Mucosa of descending colon (tissue), 3 donors: Measurements from ENCODE around the gene SUFU. TPM values are rescaled to one million over a fixed set of nuclear protein-coding genes. Genes with fewer than 3 reads are reported as not detected.

ENCODE experiments used
- ATAC-seq: fragments of 200-7000 bp; cut with Tn5 transposase; one replicate; pipeline ENCODE4 v1.9.1; 2020; ENCODE audit warnings: mild to moderate bottlenecking, moderate library complexity
- DNase-seq, 3 donors: peaks; one replicate each; pipeline ENCODE4 v3.0.0-alpha.2; 2020
- H3K36me3 ChIP-seq: fragments of 200-600 bp; one replicate; pipeline ENCODE4 v1.8.0; 2021; ENCODE audit warnings: low read depth, mild to moderate bottlenecking
- H3K4me1 ChIP-seq: fragments of 200-600 bp; one replicate; pipeline ENCODE4 v1.8.0; 2021; ENCODE audit warnings: low read depth, mild to moderate bottlenecking
- H3K4me3 ChIP-seq: fragments of 200-600 bp; one replicate; pipeline ENCODE4 v1.8.0; 2021; ENCODE audit warnings: mild to moderate bottlenecking
- H3K9me3 ChIP-seq: fragments of 200-600 bp; one replicate; pipeline ENCODE4 v1.8.0; 2021; ENCODE audit warnings: mild to moderate bottlenecking
- intact Hi-C, 2 donors: fragments of 100-400 bp; cut with DNase I in 1 of 2; cut with micrococcal nuclease in 1 of 2; formaldehyde crosslinking; loops; one replicate each; pipeline versions ENCODE4 v1.11.0 to v1.11.1; 2022; cut with DNase I, micrococcal nuclease
- total RNA-seq, 3 donors: library from RNA; stranded (reverse); fragmentation: NEBNext Ultra II Directional in 2 of 3; extraction: Animal tissue kit (Norgen Biotek cat#: 25700) in 2 of 3; gene quantifications; one replicate each; pipeline versions ENCODE4 v1.2.1 to v1.2.4, GENCODE V29; 2021 to 2023
- TF ChIP-seq, protein P1 (sequence below): fragments of 200-600 bp; IDR thresholded peaks from one replicate; pipeline ENCODE4 v1.8.0; 2022; ENCODE audit warnings: antibody characterized with exemption, mild to moderate bottlenecking
- donor health status: DM: no; HTN: no; CAD: no; lungs with moderate emphysema.
- donor health status: DM: no; HTN: no; CAD: no.
- donor health status: DM: no; HTN: yes; CAD: no.

SUFU gene
- total RNA-seq, 3 donors from 2014 or later = 9.0 to 13.9 (median 9.5) TPM

DNA sequence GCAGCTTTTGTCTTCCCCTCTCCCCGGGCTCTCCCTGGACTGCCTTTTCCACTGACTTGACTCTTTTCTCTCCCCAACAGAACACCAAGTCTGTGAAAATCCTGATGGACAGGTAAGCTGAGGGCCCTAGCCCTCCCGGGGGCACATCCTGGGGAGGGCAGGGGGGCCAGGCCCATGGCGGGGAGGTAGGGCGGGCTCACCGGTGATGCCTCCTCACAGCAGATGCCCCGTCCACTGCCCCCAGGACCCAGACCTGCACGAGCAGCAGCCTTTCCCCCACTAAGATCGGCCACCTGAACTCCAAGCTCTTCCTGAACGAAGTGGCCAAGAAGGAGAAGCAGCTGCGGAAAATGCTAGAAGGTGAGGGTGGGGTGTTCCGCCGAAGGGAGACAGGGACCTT is 152.3 kb downstream of the SUFU start:
- Histone ChIP-seq H3K36me3 (no peaks in the 10 kb centered on the region), H3K4me1 (peaks cover 39% of the 10 kb centered on the region), H3K4me3 (no peak overlapping the region), H3K9me3 (no peaks in the 10 kb centered on the region)
- intact Hi-C loops = no loop called here
- DNase-seq = peak in 1 of 3 donors; percentile 26
- TF ChIP-seq, protein P1, sequence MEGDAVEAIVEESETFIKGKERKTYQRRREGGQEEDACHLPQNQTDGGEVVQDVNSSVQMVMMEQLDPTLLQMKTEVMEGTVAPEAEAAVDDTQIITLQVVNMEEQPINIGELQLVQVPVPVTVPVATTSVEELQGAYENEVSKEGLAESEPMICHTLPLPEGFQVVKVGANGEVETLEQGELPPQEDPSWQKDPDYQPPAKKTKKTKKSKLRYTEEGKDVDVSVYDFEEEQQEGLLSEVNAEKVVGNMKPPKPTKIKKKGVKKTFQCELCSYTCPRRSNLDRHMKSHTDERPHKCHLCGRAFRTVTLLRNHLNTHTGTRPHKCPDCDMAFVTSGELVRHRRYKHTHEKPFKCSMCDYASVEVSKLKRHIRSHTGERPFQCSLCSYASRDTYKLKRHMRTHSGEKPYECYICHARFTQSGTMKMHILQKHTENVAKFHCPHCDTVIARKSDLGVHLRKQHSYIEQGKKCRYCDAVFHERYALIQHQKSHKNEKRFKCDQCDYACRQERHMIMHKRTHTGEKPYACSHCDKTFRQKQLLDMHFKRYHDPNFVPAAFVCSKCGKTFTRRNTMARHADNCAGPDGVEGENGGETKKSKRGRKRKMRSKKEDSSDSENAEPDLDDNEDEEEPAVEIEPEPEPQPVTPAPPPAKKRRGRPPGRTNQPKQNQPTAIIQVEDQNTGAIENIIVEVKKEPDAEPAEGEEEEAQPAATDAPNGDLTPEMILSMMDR = no peak
- no peak for ATAC-seq

DNA sequence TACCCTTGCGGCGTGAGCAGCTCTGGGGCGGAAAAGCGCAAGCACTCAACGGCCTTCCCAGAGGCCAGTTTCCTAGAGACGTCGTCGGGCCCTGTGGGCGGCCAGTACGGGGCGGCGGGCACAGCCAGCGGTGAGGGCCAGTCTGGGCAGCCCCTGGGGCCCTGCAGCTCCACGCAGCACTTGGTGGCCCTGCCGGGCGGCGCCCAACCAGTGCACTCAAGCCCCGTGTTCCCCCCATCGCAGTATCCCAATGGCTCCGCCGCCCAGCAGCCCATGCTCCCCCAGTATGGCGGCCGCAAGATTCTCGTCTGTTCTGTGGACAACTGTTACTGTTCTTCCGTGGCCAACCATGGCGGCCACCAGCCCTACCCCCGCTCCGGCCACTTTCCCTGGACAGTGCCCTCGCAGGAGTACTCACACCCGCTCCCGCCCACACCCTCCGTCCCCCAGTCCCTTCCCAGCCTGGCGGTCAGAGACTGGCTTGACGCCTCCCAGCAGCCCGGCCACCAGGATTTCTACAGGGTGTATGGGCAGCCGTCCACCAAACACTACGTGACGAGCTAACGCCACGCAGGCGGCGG is 153.1 kb downstream of the SUFU start:
- intact Hi-C loops = no loop called here
- TF ChIP-seq, protein P1 = no peak
- H3K9me3 ChIP-seq = no peaks in the 10 kb centered on the region
- peaks cover 33% of the 10 kb centered on the region for H3K4me1 ChIP-seq
- H3K36me3 ChIP-seq = no peaks in the 10 kb centered on the region
- DNase-seq (peak in 1 of 3 donors; percentile 53), ATAC-seq (no peak)
- H3K4me3 ChIP-seq = no peak overlapping the region

DNA sequence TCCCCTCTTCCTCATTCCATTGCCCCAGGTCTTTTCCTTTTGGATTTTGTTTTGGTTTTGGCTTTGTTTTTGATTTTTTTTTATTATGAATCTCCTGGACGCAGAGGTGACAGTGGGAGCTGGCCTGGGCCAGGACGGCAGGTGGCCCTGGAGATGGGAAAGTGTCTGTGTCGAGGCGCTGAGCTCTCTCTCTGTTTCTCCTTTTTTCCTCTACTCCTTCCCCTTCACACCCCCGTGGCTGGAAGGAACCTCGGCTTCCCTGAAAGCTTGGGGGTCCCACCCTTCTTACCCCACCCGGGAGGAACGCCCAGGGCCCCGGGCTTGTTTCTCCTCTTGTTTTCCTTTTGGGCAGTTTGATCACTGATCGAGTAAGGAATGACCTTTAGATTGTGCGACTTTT is 153.7 kb downstream of the SUFU start:
- DNase-seq (peak in 1 of 3 donors; percentile 40), ATAC-seq (no peak)
- intact Hi-C loops = no loop called here
- Histone ChIP-seq H3K9me3 (no peaks in the 10 kb centered on the region), H3K4me3 (no peak overlapping the region), H3K4me1 (peaks cover 32% of the 10 kb centered on the region), H3K36me3 (no peaks in the 10 kb centered on the region)
- TF ChIP-seq, protein P1 = no peak

DNA sequence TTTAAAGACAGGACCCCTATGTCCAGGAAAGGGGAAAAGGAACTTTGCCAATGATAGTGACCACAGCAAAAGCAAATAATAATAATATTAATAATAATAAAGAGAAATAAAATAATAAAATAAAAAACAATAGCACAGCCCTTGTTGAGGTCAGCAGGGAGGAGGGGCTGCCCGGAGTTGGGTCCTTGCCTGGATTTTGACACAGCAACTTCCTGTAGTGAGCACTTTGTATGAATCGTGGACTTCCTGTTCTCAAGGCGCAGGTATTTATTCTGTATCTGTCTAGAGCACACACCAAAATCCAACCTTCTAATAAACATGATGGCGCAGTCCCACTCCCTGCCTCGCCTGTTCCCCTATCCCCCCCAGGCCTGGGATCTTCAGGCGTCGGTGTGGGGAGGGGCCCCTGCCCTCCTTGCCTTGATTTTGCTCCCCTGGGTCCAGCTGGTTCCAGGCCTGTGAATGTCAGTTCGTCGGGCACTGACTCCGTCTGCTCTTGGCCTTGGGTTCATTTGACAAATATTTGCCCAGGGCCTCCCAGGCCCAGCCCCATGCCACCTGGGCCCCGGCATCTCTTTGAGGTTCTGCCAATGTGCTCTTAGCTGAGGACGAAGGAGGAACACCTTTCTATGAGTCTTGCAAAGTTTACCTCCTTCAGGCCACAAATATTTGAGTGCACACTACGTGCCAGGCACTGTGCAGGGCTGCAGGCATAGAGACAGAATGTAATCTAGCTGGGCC is 154.4 kb downstream of the SUFU start:
- TF ChIP-seq, protein P1 = no peak
- peak; percentile 75 for ATAC-seq

DNA sequence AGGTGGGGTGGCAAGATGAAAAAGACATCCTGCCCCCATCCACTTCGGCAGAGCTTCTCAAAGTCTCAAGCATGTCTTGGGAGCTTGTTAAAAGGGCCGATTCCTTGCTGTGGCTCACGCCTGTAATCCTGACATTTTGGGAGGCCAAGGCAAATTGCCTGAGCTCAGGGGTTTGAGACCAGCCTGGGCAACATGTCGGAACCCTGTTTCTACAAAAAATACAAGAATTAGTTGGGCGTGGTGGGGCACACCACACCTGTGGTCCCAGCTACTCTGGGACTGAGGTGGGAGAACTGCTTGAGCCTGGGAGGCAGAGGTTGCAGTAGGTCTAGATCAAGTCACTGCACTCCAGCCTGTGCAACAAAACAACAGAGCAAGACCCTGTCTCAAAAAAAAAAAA is 155.0 kb downstream of the SUFU start:
- Histone ChIP-seq H3K4me3 (no peak overlapping the region), H3K36me3 (no peaks in the 10 kb centered on the region), H3K4me1 (peaks cover 32% of the 10 kb centered on the region), H3K9me3 (no peaks in the 10 kb centered on the region)
- no peak for ATAC-seq
- DNase-seq = peak in 1 of 3 donors; percentile 28
- intact Hi-C loops = no loop called here
- TF ChIP-seq, protein P1 = no peak

More for the DNA sequence above, 154.4 kb downstream of the SUFU start:
- H3K9me3 ChIP-seq = no peaks in the 10 kb centered on the region
- peak; percentile 76 to 83 (median 79) for DNase-seq
- H3K4me3 ChIP-seq = no peak overlapping the region
- H3K4me1 ChIP-seq = peaks cover 32% of the 10 kb centered on the region
- H3K36me3 ChIP-seq = no peaks in the 10 kb centered on the region
- intact Hi-C loops = no loop called here
